Vagina (tissue), 2 donors: ENCODE results near the gene KIF1A.

Experiments
- CTCF ChIP-seq, 3 experiments: fragments of 450-650 bp in 2 of 3; fragments of 200-600 bp in 1 of 3; sonication (generic) in 1 of 3; IDR thresholded peaks; one replicate each; pipeline ENCODE4 v1.5.1; 2017 to 2019; ENCODE audit warnings: antibody characterized with exemption in 3 of 3, mild to moderate bottlenecking in 2 of 3, moderate library complexity in 2 of 3
- POLR2AphosphoS5 ChIP-seq, 2 donors: sonication (generic); formaldehyde crosslinking; IDR thresholded peaks; one replicate each; pipeline ENCODE4 v1.9.0; 2017; ENCODE audit warnings: antibody characterized with exemption in 2 of 2, mild to moderate bottlenecking in 2 of 2, low read depth in 1 of 2; ENCODE audit not compliant: insufficient read depth in 1 of 2

- TF ChIP-seq CTCF (IDR thresholded peaks at IDR 0.05) (no peak), POLR2AphosphoS5 (IDR thresholded peaks at IDR 0.05; ENCODE audit: insufficient read depth in 1 of 2, low read depth in 1 of 2) (no peak)
Measured at GRCh38 chr2:240727439-240727838, 92.6 kb downstream of the KIF1A start.
